Retinal pigment epithelial cell (primary cell): ENCODE data around the gene DYNLRB1.
A peak's percentile ranks its signal among the peaks of the same experiment; 100 is the strongest.
"Not testable (repeated sequence)": the region's sequence is repeated elsewhere in the genome, so short reads cannot be mapped to it uniquely, and the experiment has no call there.

ENCODE experiments used
- DNase-seq: peaks from one replicate; pipeline ENCODE4 v3.0.0-alpha.2; 2010; ENCODE audit warnings: low read depth
- H3K4me3 ChIP-seq: 2 replicates; pipeline ENCODE4 v1.5.1; 2011; ENCODE audit warnings: mild to moderate bottlenecking, low read length, control low read depth, moderate library complexity
- CTCF ChIP-seq: conservative IDR thresholded peaks from 2 replicates; pipeline ENCODE4 v1.5.1; 2011; ENCODE audit warnings: low read depth, low read length, control low read depth, inconsistent platforms

Gene DYNLRB1

DNA sequence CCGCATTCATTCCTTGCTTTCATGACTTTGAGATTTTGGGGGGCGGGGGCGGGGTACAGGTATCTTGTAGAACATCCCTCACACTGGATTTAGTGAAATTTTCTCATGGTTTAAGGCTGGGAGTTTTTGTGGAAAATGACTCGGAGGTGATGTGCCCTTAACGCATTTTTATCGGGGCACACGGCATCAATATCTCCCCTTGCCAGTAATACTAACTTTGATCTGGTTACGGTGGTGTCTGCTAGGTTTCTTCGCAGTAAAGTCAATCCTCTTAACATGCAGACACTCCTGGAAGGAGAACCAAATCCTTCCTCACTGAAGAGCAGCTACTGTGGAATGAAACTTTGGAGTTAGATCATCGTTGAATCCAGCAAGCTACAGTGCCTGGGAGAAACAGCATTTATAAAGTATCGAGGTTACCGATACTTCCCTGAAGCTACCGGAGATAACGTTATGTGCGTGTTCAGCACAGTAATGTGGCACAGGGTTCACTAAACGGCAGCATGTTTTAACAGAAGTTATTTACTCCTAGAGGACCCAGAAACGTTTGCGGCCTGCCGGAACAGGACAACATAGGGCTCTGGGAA, 1.2 kb upstream of the DYNLRB1 start:
- no peak for TF ChIP-seq CTCF
- peak overlapping the region; percentile 92 for H3K4me3 ChIP-seq
- no peak for DNase-seq

- H3K4me3 ChIP-seq: peak overlapping the region; percentile 92
- DNase-seq: peak; percentile 27
- TF ChIP-seq CTCF: no peak
Measured at GRCh38 chr20:34515484-34516246, 557 bp upstream of the DYNLRB1 start.

GRCh38 chr20:34517114-34517505, 888 bp downstream of the DYNLRB1 start:
- TF ChIP-seq CTCF: no peak
- H3K4me3 ChIP-seq: peak overlapping the region; percentile 92
- no peak for DNase-seq

- not testable (repeated sequence) for H3K4me3 ChIP-seq
Measured at GRCh38 chr20:34518863-34519262, 2.6 kb downstream of the DYNLRB1 start.

GRCh38 chr20:34519841-34520240, 3.6 kb downstream of the DYNLRB1 start:
- not testable (repeated sequence) for H3K4me3 ChIP-seq, DNase-seq

More at GRCh38 chr20:34518863-34519262, 2.6 kb downstream of the DYNLRB1 start:
- not testable (repeated sequence) for DNase-seq

DNA sequence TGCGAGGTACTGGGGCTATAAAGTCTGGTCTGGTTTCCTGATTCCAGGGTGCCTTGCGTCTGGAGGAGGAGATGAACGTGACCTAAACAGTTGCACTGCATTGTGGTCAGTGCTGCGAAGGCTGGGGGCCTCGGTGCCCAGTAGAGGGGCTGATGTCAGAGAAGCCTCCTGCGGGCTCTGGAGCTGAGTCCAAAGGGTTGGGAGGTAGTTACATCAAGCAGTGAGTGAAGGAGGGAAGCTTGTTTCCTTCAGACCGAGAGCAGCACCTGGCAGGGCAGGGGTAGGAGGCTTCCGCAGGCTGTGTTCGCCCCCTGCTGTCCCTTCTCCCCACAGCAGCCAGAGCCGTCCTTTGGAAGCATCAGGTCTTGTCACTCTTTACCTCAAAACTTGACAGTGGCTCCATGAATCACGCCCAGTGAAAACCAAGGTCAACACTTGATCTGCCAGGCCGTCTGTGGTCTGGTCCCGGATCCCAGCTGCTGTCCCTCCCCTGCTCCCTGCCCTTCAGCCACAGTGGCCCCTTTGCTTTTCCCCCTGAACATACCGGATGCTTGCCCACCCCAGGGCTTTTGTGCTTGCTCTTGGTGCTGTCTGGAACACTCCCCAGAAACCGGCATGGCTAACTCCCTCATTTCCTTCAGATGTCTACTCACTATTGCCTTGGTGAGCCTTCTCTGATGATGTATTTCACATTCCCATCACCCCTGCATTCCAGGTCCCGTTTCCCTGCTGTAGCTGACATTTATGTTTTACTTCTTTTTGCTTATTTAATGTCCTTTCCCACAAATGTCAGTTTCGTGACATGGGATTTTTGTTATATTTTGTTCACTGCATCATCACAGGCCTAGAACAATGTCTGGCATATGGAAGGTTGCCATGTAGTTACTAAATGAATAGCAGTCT, 7.0 kb downstream of the DYNLRB1 start:
- peak; percentile 76 for TF ChIP-seq CTCF
- DNase-seq: no peak
- no peak overlapping the region for H3K4me3 ChIP-seq

GRCh38 chr20:34524426-34524825, 8.2 kb downstream of the DYNLRB1 start:
- no peak overlapping the region for H3K4me3 ChIP-seq
- no peak for TF ChIP-seq CTCF
- DNase-seq: no peak
